HG02678 (cell line): ENCODE results near the gene PLXNA2.

ENCODE experiments used
- ATAC-seq: cut with Tn5 transposase; IDR thresholded peaks from one replicate; pipeline ENCODE4 v1.9.1; 2021; ENCODE audit warnings: mild to moderate bottlenecking, moderate library complexity; ENCODE audit not compliant: unreplicated experiment

The PLXNA2 gene

DNA sequence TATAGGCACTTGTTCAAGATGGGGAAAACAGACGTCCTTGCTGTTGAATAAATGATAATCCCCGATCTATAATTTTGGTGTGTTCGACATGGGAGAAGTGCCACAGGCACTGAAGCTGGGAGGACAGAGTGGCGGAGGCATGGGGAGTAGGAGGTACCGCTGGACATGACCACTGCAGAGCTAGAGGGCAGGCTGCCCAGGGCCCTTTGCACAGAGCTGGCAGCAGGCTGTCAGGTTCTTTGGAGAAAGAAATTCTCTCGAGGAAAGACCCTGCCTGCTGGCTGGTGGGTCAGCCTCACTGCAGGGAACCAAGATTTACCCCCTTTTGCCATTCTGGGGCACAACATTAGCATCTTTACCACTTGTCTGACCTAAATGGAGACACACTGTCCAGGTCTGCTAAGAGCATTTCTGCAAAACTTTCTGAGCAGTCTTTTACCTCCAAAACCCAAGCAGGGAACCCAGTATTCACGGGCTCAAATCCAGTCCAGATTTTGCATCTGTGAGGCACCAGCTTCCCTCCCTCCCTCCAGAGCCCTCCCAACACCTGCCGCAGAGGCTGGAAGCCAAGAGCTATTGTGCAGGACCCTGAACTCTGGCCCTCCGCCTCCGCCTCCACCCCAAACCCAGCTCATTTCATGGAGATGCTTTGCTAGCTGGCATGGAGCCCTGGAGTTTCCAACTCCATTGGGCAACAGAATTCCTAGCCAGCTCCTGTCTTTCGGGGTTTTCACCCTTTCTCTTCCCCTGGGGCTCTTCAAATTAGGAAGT lies 142.3 kb downstream of the PLXNA2 start:
- no peak for ATAC-seq

DNA sequence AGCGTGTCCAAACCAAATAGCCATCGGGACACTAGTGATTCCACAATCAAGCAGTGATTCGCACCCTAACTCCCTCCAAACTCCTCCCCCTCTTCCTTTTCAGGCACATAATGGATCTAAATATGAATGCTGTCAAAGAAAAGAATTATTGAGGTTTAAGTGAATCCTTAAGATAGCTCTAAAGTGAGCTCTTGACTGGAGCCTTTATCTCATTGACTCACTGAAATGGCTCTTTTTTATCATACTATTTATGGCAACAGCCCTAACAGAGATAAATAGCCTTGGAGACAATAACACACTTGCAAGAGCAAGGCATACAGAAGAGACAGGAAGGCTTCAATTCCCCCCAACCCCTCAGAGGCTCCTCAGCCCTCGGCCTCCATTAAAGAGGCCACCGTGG lies 143.3 kb downstream of the PLXNA2 start:
- no peak for ATAC-seq

DNA sequence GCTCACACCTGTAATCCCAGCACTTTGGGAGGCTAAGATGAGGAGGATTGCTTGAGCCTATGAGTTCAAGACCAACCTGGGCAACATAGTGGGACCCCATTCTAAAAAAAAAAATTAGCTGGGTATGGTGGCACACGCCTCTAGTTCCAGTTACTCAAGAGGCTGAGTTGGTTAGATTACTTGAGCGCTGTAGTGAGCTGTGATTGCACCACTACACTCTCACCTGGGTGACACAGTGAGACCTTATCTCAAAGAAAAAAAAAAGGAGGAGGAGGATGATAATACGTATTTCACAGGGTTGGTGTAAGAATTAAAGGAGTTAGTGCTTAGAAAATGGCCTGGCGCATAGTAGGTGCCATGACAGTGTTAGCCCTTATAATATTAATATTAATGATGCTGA lies 144.1 kb downstream of the PLXNA2 start:
- no peak for ATAC-seq

DNA sequence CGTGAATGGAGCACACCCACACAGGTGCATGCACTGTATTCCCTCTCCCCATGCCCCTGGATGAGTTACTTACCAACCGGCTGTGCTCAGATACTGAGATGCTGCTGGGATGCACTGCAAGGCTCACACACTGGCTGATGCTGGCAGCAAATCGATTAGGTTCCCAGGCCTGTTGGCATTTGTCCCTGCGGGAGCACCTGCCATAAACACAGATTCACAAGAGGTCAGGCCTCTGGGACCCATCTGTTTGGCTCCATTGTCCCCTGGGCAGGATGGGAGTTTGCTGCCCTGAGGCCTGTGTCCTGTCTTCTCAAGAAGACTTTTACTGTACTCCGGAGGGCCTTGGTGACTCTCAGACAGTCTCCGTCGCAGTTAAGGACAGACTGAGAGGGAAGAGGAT lies 145.4 kb downstream of the PLXNA2 start:
- ATAC-seq = no peak

DNA sequence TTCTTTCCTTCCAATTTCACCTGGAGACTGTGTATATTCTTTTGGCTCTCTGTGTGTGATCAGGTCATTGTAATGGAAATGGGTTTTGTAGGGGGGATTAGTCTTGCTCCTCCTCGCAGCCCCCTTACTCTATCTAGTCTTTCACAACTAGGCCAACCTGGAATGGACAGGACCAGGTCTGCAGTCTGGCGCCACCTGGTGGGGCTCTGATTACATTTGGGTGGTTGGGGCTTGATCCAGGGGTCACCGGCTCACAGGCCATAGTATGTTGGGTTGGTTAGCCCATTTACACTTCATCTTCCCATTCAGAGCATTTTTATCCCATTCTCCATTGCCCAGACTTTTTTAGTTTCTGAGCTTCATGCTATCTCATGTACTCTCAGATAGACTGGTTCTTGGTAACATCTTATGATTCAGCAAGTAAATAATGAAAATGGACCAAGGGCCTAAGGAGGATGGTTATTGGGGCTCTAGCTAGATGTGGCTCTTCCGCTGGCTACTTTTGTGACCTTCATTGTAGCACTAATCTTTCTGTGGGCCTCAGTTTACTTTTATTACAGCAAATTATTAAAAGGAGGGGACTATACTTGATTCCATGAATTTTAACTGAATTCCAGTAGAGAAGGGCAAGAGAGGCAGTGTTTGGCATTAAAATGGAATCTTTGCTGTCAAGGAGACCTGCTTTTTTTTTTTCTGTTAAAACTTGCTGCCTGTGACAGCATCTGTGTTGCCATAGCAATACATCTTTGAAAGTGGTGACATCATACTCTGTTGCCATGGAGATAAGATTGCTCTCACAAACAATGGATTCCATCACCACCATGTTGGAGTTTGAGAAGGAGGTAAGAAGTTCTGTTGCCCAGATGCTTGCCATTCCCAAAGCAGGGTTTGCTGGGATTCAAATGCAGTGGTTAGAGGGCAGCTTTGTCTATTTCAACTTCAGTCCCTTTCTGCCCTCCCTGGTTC lies 150.1 kb downstream of the PLXNA2 start:
- ATAC-seq = peak; percentile 81

DNA sequence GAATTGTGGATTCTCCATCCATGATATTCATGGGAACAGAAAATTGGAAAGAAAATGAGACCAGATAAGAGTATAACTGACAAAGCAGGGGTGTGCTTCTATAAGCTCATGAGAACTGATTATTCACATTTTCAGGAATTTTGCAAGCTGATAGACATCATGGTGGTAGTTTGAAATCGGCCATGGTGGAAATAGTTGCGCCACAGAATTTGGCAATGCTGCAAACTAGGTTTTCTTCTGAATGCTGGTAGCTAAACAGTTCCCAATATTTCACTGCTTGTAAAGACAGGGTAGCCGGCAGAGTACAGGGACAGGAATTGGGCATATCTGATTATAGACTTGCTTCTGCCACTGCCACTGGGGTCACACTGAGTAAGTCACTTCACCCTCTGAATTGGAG lies 151.1 kb downstream of the PLXNA2 start:
- no peak for ATAC-seq

DNA sequence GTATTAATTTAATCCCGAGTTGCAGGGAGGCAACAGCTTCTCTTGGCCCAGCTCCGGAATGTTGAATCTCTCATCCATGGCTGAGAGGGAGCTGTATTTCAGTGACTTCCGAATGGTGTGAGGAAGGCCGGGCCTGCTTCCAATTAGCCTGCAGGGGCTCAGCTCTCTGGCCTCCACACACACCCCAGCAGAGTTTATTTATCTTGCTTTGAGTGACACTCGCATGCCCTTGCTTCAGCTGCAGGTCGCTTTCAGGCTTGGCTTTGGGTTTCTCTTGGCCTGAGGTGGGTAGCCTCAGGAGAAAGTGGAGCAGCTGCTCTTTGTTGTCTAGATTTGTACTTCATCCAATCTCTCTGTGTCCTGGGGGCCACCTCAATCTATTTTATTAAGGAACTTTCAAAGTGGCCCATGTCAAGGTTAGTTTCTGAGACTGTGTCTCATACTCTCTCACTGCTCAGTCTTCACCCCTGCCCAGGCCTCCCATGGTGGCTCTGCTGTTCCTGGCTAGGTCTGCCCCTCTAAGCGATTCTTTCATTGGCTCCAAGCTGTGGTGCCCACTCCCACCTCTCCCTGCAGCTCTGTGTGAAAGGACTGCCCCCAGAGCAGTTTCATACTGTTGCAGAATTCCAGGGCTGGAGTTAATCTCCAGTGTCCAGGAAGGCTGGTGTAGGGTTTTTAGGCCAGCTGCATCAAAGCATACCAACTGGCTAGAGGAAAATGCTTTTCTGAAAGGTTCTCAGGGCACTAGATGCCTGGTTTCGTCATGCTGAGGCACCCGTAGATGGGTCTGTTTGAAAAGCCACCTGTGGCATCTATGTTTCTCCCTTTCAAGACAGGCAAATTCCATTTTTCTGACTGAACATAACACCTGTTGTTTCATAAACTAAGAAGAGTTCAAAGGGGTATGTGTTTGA lies 153.5 kb downstream of the PLXNA2 start:
- ATAC-seq = no peak

DNA sequence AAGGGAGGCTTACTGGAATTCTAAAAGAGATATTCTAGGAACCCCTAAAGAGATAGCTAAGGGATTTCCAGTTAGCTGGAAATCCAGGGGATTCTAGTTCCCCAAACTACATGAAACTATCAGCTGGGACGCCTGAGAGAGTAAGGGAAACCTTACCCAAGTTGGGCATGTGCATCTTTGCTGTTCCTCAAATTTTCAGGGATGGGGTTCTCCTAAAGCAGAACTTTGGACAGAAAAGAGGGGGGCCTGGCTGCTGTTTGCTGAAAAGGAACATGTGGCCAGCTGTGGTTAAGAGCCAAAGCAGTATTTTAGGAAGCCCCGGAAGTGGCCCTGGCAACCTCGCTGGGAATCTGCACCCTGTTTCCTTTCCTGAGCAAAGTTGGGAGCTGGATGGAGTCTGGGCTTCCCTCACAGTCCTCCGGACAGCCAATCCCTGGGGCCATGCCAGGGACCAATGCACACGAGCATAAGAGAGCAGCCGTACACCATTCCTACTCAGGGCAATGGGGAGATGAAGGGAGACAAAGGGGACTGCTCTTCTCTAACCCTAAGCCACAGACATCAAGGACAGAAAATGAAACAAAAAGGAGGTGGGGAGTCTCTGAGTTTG lies 154.3 kb downstream of the PLXNA2 start:
- no peak for ATAC-seq

DNA sequence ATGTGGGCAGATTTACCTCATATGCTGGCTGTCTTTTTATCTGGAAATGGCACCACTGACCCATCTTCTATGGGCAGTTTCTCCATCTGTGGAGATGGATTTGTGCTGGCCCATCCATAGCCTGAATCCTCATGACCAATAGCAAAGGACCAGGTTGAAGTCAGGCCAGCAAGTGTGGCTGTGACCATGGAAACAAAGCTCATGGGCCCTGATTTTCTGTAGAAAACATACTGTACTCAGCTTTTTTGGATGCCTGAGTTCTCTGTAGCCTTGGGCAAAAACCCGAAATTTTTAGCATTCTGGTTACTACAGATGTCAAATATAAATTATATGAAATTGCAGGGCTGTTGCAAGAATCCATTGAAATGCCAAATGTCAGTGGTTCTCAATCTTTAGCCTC lies 155.0 kb downstream of the PLXNA2 start:
- no peak for ATAC-seq

DNA sequence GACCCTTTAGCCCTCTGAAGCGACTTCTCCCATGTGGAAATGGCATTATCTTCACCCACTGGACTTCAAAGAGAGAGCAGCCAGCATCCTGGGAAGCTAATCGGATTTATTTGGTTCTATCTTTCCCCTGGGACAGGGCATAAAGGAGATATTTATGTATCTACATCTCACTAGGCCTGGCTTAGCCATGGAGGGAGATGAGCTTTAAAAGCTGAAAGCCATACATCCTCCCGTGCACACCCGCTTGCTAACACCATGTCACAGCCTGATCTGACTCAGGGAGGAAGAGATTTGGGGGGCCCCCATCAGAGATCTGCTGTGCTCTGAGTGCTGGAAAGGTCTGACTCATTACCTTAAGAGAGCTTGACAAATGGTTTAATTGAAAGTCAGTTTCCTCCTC lies 155.9 kb downstream of the PLXNA2 start:
- ATAC-seq = no peak

DNA sequence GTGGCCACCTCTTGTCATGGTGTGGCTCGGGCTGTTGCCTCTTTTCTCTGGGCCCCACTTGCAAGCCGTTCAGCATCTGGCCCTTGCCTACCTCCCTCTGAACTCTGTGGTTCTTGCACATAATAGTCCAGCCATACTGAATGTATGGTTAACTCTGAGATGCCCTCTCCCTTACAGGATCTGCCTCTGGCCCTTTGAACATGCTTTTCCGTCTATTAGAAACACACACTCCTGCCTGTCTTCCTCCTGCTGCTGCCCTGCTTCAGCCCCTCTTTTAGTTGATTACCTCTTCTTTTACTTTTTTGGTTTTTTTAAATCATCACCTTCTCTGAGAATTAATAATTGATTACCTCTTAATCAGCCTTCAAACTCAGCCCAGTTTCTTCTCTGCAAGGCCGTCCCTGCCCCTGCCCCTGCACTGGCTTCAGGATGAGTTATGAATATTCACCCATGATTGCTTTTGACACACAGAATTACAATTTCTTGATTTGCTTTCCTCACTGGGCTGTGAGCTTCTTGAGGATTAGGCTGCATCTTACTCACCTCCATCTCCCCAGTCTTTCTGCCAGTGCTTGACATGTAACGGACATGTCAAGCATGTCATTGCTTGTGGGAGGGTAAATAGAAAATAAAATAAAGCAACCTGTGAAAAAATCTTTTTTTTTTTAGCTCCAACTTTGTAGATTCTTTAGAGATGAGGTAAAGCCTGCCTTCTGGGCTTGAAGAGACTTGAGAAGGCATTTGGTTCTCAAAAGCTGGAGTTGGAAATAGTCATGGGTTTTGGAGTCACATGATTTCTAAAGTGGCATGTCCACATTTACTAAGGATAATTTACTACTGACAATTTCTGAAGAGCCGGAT lies 158.3 kb downstream of the PLXNA2 start:
- peak; percentile 20 for ATAC-seq

DNA sequence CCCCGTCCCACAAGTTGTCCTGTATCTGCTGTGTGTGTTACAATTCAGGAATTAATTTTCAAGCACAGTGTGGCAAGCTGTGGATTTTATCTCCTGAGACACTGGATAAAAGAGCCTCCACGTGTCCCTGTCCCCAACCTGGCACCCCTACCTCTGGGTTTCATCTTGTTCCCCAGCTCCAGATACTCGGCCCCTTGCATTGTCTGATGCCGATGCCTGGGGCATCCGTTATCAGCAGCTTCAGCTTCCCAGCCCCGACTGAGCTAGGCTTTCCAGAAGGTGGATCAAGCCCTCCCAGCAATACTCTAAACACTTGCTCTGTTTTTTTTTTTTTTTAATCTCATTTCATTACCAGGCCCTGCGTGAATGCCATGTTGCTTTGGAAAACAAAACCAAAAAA lies 159.4 kb downstream of the PLXNA2 start:
- no peak for ATAC-seq

DNA sequence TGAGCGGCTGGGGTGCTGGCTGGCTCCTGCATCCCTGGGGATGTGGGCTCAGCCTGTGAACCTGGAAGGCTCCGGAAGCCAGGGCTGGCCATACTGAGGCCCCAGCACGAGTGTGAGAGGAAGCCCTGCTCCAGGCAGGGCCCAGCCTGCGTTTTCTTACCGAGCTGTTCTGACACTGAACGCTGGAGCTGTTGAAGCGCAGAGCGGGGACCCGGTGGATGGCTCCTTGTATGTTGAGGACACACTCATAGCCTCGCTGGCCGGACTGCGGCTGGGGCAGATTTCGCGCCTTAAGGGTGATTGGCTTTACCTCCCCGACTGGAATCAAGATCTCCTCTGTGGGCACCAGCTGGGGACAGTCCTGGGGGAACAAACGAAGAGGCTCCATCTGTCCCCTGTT lies 160.0 kb downstream of the PLXNA2 start:
- ATAC-seq = no peak

DNA sequence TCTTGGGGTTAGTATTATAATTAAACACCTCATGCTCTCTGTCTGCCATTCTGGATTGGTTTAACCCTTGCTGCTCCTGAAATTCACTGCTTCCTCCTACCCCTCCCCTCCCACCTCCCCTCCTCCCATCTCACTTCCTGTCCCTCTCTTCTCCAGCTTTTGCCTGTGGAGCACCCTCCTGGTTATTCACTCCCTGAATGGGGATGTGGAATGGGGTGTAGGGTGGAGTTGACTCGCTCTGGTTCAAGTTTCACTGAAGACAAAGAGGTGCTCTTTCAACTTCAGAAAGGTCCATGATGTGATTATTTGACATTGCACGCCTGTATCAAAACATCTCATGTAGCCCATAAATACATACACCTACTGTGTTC lies 160.5 kb downstream of the PLXNA2 start:
- no peak for ATAC-seq

DNA sequence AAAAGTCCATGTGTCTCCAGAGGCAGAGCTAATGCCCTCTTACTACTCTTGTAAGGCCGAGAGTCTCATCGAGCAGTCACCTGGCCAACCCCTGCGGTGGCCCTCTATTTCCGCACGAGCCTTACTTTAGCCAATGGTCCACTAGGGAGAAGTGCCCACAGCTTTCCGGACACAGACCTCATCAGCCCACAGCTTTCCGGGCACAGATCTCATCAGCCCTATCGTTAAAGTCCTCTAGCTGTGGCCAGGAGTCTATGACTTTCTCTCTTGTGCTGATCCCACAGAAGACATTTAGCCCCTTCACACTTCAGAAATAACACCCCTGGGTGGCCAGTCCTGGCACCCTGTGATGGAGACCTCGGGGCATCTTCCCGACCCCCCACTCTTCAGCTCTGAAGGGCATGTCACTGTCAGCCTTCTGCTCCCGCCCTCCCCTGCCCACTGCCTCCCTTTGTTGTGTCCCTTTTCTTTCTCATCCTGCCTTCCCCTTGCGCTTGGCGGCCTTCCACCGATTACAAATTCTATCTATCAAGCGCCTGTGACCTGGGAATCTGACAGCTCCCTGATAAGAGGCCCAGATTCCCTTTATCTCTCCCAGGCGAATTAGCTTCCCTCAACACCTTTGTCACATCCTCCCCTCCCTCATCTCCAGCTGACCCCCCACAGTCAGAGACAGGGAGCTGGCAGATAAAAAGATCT lies 161.0 kb downstream of the PLXNA2 start:
- no peak for ATAC-seq

DNA sequence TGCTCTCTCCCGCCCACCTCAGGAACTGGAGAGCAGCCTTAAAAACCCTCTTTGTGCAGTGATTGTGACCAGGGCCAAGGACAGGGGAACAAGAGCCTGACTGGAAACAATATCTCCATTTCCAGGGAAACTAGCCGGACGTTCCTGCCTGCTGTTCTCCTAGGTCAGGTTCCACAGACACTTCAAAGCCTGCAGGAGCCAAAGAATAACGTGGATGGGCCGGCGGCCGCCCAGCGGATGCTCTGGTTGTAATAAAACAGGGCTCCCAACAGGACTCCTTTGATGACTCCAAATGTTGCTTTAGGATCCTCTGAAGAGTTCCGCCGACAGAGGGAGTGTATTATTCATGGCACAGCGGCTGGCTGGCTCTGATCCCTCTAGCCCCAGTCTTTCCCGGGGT lies 162.2 kb downstream of the PLXNA2 start:
- no peak for ATAC-seq

DNA sequence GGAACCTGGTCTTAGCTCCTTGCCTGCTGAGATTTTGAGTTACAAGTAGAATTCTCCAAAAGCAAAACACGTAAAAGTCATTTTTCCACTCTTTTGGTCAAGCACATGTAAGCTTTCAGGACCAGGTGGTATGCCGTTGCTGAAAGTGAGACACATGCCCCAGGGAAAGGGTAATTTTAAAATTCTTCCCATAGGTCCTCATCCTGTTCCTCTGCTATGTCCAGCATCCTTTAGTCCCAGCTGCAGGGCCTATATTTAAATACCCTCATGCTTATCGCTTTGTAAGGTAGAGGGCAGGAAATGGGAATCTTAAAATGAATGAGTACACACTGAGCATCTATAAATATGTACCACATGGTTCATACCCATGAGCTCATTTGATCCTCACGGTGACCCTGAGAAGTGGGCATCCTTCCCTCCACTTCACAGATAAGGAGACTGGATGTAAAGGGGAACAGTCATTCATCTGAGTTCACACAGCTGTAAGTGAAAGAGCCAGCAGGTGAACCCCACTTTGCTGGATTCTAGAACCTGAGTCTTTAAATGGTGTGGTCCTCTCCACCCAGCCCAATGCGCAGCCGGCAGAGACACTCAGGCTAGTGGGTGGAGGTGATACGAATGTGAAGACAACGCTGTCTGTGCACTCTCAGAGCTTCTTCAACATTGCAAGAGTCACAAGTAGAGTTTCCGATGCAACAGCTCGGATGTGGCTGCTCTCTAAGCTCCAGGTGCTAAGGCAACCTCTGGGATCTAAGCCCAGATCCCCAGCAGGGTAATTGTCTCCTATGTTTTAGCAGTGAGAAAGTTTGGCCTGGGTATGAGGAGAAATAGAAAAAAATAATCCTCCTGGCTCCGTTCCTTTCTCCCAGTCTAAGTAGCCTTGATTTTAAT lies 163.5 kb downstream of the PLXNA2 start:
- no peak for ATAC-seq

DNA sequence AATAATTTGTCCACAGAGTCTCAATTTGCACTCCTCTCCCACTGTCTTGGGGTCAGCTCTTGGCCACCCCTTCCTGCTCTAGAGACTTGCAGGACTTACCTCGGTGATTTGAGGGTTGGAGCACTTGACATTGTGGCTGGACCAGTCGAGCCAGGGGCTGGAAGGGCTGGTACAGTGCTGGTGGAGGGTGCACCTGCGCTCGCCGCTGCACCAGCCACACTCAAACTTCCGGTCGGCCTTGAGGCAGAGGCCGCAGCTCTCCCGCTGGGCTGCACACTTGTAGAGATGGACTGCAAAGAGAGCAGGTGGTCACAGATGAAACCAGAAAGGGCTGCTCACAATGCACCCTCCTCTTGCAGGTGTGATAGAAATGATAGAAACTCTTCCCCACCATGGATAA lies 165.0 kb downstream of the PLXNA2 start:
- ATAC-seq = no peak
